Sigmoid colon (tissue), 7 donors: ENCODE data around the gene CDK14. TPM values are rescaled to one million over a fixed set of nuclear protein-coding genes. Genes with fewer than 3 reads are reported as not detected.

ENCODE experiments used
- DNase-seq: peaks from one replicate; pipeline ENCODE4 v3.0.0-alpha.2; 2019
- H3K27ac ChIP-seq, 4 donors: fragments of 200-600 bp; sonication (generic); one replicate each; pipeline ENCODE4 v1.5.1; 2016 to 2019; ENCODE audit warnings: mild to moderate bottlenecking in 1 of 4
- H3K27me3 ChIP-seq, 3 donors: fragments of 200-600 bp; sonication (generic); one replicate each; pipeline ENCODE4 v1.5.1; 2019; ENCODE audit warnings: mild to moderate bottlenecking in 1 of 3
- H3K36me3 ChIP-seq, 4 donors: fragments of 200-600 bp; sonication (generic); one replicate each; pipeline ENCODE4 v1.5.1; 2016 to 2019
- H3K4me1 ChIP-seq, 4 donors: fragments of 200-600 bp; sonication (generic); one replicate each; pipeline ENCODE4 v1.5.1; 2017 to 2019
- H3K4me3 ChIP-seq, 4 donors: fragments of 200-600 bp; sonication (generic); one replicate each; pipeline ENCODE4 v1.5.1; 2017 to 2019; ENCODE audit warnings: mild to moderate bottlenecking in 2 of 4, moderate library complexity in 1 of 4
- H3K9me3 ChIP-seq, 4 donors: fragments of 200-600 bp in 3 of 4; sonication (generic) in 3 of 4; one replicate each; pipeline versions ENCODE4 v1.5.1 to v1.6.1; 2013 to 2019
- CTCF ChIP-seq, 4 experiments: fragments of 450-650 bp in 3 of 4; fragments of 200-600 bp in 1 of 4; IDR thresholded peaks; one replicate each; pipeline ENCODE4 v1.5.1; 2016 to 2019; ENCODE audit warnings: antibody characterized with exemption in 4 of 4, mild to moderate bottlenecking in 3 of 4, moderate library complexity in 2 of 4
- EP300 ChIP-seq, 4 donors: sonication (generic); formaldehyde crosslinking; IDR thresholded peaks; one replicate each; pipeline ENCODE4 v1.6.1; 2017; ENCODE audit warnings: antibody characterized with exemption in 4 of 4
- POLR2A ChIP-seq, 2 donors: fragments of 450-650 bp; IDR thresholded peaks; one replicate each; pipeline ENCODE4 v1.6.1; 2016; ENCODE audit warnings: antibody characterized with exemption in 2 of 2, mild to moderate bottlenecking in 2 of 2, moderate library complexity in 2 of 2
- POLR2AphosphoS5 ChIP-seq, 4 donors: sonication (generic); formaldehyde crosslinking; IDR thresholded peaks; one replicate each; pipeline ENCODE4 v1.6.1; 2017; ENCODE audit warnings: antibody characterized with exemption in 4 of 4
- WGBS, 2 donors: extraction: QIAGEN DNeasy Blood & Tissue Kit; methylation state at CpG; one replicate each; pipeline ENCODE4 v1.1.7; 2013; 5-methylcytosine and 5-hydroxymethylcytosine counted together
- intact Hi-C: fragments of 100-400 bp; cut with DNase I; formaldehyde crosslinking; loops from one replicate; pipeline ENCODE4 v1.15.1; 2023
- polyA plus RNA-seq, 3 donors: library from polyadenylated mRNA; stranded (reverse); fragments of 200-250 nt; gene quantifications; one replicate each; pipeline ENCODE4 v1.2.3, GENCODE V29; 2013
- total RNA-seq, 4 donors: library from RNA; depleted of rRNA; stranded (reverse); fragments of >200 nt; gene quantifications; one replicate each; pipeline ENCODE4 v1.1.0, GENCODE V29; 2016
- donor health status: healthy with polysubstance abuse.
- donor health status: Bipolar disorder and iron deficiency.
- donor health status: healthy.

CDK14 gene
- total and polyA plus RNA-seq, 7 donors = 0.92 to 19.3 (median 11.1) TPM

- no peak for TF ChIP-seq POLR2A (IDR thresholded peaks at IDR 0.05)
- no peak for TF ChIP-seq POLR2AphosphoS5 (IDR thresholded peaks at IDR 0.05)
- no peak for TF ChIP-seq EP300 (IDR thresholded peaks at IDR 0.05)
- no peak for TF ChIP-seq CTCF (IDR thresholded peaks at IDR 0.05)
- WGBS, 2 donors = 68 to 69% methylated on average over 3 of the region's 3 CpGs
Measured at GRCh38 chr7:90574146-90574819, 21.8 kb upstream of the CDK14 start.

DNA sequence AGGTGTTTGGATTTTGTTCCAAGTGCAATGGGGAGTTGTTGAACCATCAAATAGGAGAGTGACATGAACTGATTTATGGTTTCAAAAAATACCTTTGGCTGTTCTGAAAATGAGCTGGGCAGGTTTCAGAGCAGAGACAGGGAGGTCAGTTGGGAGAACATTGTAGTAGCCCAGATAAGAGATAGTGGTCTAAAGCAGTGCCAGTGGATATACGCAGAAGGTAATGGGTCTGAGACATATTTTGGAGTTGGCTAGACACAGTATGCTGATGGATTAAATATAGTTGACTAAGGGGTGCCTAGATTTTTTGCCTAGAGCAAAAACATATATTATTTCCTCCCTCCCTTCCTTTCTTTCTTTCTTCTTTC, 21.3 kb upstream of the CDK14 start:
- no peak for DNase-seq
- 94 to 98% methylated on average over 1 of the region's 1 CpG for WGBS, 2 donors
- H3K9me3 ChIP-seq = no peaks in the 10 kb centered on the region
- no peaks in the 10 kb centered on the region for H3K36me3 ChIP-seq
- TF ChIP-seq POLR2AphosphoS5 (IDR thresholded peaks at IDR 0.05) = no peak
- no peak for TF ChIP-seq CTCF (IDR thresholded peaks at IDR 0.05)
- no peak for TF ChIP-seq EP300 (IDR thresholded peaks at IDR 0.05)
- TF ChIP-seq POLR2A (IDR thresholded peaks at IDR 0.05) = no peak
- H3K27ac ChIP-seq = no peak overlapping the region
- H3K4me1 ChIP-seq = peaks cover 0 to 7% (median 3%) of the 10 kb centered on the region in 4 donors
- no peaks in the 10 kb centered on the region for H3K27me3 ChIP-seq
- H3K4me3 ChIP-seq = no peak overlapping the region
- intact Hi-C loops = no loop called here

More at GRCh38 chr7:90574146-90574819, 21.8 kb upstream of the CDK14 start:
- Histone ChIP-seq H3K9me3 (no peaks in the 10 kb centered on the region), H3K27me3 (no peaks in the 10 kb centered on the region), H3K36me3 (no peaks in the 10 kb centered on the region), H3K4me1 (peaks cover 0 to 5% (median 2%) of the 10 kb centered on the region in 4 donors), H3K4me3 (no peak overlapping the region), H3K27ac (no peak overlapping the region)
- intact Hi-C loops = no loop called here
- DNase-seq = no peak

GRCh38 chr7:90579181-90579688, 16.9 kb upstream of the CDK14 start:
- Histone ChIP-seq H3K4me3 (no peak overlapping the region), H3K27ac (no peak overlapping the region), H3K9me3 (no peaks in the 10 kb centered on the region), H3K36me3 (no peaks in the 10 kb centered on the region), H3K4me1 (peaks cover 0 to 7% (median 3%) of the 10 kb centered on the region in 4 donors), H3K27me3 (no peaks in the 10 kb centered on the region)
- no peak for TF ChIP-seq CTCF (IDR thresholded peaks at IDR 0.05)
- TF ChIP-seq EP300 (IDR thresholded peaks at IDR 0.05) = no peak
- no peak for TF ChIP-seq POLR2A (IDR thresholded peaks at IDR 0.05)
- no peak for TF ChIP-seq POLR2AphosphoS5 (IDR thresholded peaks at IDR 0.05)
- DNase-seq = no peak
- WGBS, 2 donors = 56 to 65% methylated on average over 4 of the region's 4 CpGs
- intact Hi-C loops = no loop called here

GRCh38 chr7:90580051-90580450, 16.1 kb upstream of the CDK14 start:
- DNase-seq = no peak
- Histone ChIP-seq H3K27ac (no peak overlapping the region), H3K4me3 (no peak overlapping the region), H3K36me3 (no peaks in the 10 kb centered on the region), H3K27me3 (no peaks in the 10 kb centered on the region), H3K9me3 (no peaks in the 10 kb centered on the region), H3K4me1 (peaks cover 0 to 7% (median 3%) of the 10 kb centered on the region in 4 donors)
- WGBS, 2 donors = 86 to 93% methylated on average over 3 of the region's 3 CpGs
- no peak for TF ChIP-seq POLR2AphosphoS5 (IDR thresholded peaks at IDR 0.05)
- no peak for TF ChIP-seq POLR2A (IDR thresholded peaks at IDR 0.05)
- TF ChIP-seq EP300 (IDR thresholded peaks at IDR 0.05) = no peak
- TF ChIP-seq CTCF (IDR thresholded peaks at IDR 0.05) = no peak
- intact Hi-C loops = no loop called here
